Brain microvascular endothelial cell (primary cell): Measurements from ENCODE around the gene PEX5L.

Experiments
- DNase-seq: peaks from one replicate; pipeline ENCODE4 v3.0.0-alpha.2; 2020
- H3K27ac ChIP-seq: fragments of 250-450 bp; sonication (Bioruptor Pico); 2 replicates; pipeline ENCODE4 v1.5.1; 2020; ENCODE audit warnings: mild to moderate bottlenecking, moderate library complexity
- H3K27me3 ChIP-seq: fragments of 250-450 bp; sonication (Bioruptor Pico); replicated peaks from 2 replicates; pipeline ENCODE4 v1.5.1; 2020; ENCODE audit warnings: mild to moderate bottlenecking
- H3K36me3 ChIP-seq: fragments of 250-450 bp; sonication (Bioruptor Pico); replicated peaks from 2 replicates; pipeline ENCODE4 v1.5.1; 2020; ENCODE audit warnings: mild to moderate bottlenecking
- H3K4me3 ChIP-seq: 2 replicates; pipeline ENCODE4 v1.5.1; 2011; ENCODE audit warnings: low read depth, mild to moderate bottlenecking, control low read depth, low read length, moderate library complexity
- in situ Hi-C: cut with HindIII; loops from 2 replicates; pipeline ENCODE4 v1.10.0; 2017; ENCODE audit warnings: low sequenced_read_pairs, low pct_ligation_motif_present
- TF ChIP-seq, protein P1 (sequence below): IDR thresholded peaks from 2 replicates; pipeline ENCODE4 v1.5.1; 2011; ENCODE audit warnings: low read depth, mild to moderate bottlenecking, moderate library complexity, low read length, control low read depth, inconsistent platforms; ENCODE audit errors: missing control alignments

The PEX5L gene

GRCh38 chr3:179897231-179897630 lies 139.5 kb downstream of the PEX5L start:
- no peak overlapping the region for H3K4me3 ChIP-seq
- in situ Hi-C loops = no loop called here
- DNase-seq = no peak
- TF ChIP-seq, protein P1, sequence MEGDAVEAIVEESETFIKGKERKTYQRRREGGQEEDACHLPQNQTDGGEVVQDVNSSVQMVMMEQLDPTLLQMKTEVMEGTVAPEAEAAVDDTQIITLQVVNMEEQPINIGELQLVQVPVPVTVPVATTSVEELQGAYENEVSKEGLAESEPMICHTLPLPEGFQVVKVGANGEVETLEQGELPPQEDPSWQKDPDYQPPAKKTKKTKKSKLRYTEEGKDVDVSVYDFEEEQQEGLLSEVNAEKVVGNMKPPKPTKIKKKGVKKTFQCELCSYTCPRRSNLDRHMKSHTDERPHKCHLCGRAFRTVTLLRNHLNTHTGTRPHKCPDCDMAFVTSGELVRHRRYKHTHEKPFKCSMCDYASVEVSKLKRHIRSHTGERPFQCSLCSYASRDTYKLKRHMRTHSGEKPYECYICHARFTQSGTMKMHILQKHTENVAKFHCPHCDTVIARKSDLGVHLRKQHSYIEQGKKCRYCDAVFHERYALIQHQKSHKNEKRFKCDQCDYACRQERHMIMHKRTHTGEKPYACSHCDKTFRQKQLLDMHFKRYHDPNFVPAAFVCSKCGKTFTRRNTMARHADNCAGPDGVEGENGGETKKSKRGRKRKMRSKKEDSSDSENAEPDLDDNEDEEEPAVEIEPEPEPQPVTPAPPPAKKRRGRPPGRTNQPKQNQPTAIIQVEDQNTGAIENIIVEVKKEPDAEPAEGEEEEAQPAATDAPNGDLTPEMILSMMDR = no peak
- no peaks in the 10 kb centered on the region for H3K27me3 ChIP-seq
- H3K36me3 ChIP-seq = no peaks in the 10 kb centered on the region
- H3K27ac ChIP-seq = no peak overlapping the region

- DNase-seq = no peak
- Histone ChIP-seq H3K27ac (no peak overlapping the region), H3K27me3 (no peaks in the 10 kb centered on the region), H3K4me3 (no peak overlapping the region), H3K36me3 (no peaks in the 10 kb centered on the region)
- in situ Hi-C loops = no loop called here
- TF ChIP-seq, protein P1 = no peak
These were observed 140.2 kb downstream of the PEX5L start for GRCh38 chr3:179896507-179896906.

- Histone ChIP-seq H3K27ac (no peak overlapping the region), H3K27me3 (no peaks in the 10 kb centered on the region), H3K4me3 (no peak overlapping the region), H3K36me3 (no peaks in the 10 kb centered on the region)
- DNase-seq = no peak
- TF ChIP-seq, protein P1 = no peak
- in situ Hi-C loops = no loop called here
These were observed 141.4 kb downstream of the PEX5L start for GRCh38 chr3:179895330-179895729.

DNA sequence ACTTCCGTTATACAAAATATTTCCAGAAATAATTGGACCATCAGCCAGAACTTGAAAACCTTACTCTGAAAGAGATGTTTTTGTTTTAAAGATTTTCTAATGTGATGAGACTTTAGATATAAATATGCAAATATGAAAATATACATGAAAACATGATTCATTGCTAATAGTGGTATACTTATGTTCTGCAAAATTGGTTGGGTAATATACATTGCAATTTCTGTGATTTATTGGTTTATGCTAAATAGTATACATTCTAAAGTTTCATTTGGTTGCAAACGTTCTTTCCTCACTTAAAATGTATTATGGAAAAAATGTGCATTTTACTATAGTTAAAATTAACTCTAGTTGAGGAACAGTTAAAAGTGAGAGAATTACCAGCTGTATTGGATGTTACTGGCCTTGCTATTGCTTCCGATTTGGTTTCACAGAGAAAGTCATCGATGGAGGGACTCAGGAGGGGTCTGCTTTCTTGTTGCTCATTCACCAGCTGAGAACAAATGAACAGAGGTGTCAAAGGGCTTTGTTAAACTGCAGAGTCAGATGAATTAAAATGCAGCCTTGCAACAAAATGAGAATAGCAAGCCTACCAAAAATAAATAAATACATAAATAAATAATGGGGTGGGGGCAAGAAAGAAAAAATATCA lies 149.3 kb downstream of the PEX5L start:
- Histone ChIP-seq H3K27me3 (no peaks in the 10 kb centered on the region), H3K4me3 (no peak overlapping the region), H3K27ac (no peak overlapping the region), H3K36me3 (no peaks in the 10 kb centered on the region)
- DNase-seq = no peak
- in situ Hi-C loops = no loop called here
- TF ChIP-seq, protein P1 = no peak

GRCh38 chr3:179885950-179886349 lies 150.8 kb downstream of the PEX5L start:
- H3K36me3 ChIP-seq = no peaks in the 10 kb centered on the region
- H3K27ac ChIP-seq = no peak overlapping the region
- DNase-seq = no peak
- TF ChIP-seq, protein P1 = no peak
- H3K4me3 ChIP-seq = no peak overlapping the region
- no peaks in the 10 kb centered on the region for H3K27me3 ChIP-seq
- in situ Hi-C loops = no loop called here

DNA sequence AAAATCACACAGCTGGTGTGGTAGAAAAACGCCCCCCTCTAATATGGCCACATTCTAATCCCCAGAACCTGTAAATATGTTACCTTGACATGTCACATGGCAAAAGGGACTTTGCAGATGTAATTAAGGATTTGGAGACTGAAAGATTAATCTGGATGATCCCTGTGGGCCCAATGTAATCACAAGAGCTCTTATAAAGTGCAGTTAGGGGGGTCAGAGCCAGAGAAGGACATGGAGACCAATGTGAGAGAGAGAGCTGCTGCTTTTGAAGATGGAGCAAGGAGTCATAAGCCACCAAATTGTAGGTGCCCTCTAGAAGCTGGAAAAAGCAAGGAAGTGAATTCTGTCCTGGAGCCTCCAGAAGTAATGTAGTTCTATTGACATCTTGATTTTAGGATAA lies 152.6 kb downstream of the PEX5L start:
- Histone ChIP-seq H3K4me3 (no peak overlapping the region), H3K27ac (no peak overlapping the region), H3K27me3 (no peaks in the 10 kb centered on the region), H3K36me3 (no peaks in the 10 kb centered on the region)
- TF ChIP-seq, protein P1 = no peak
- in situ Hi-C loops = no loop called here
- DNase-seq = no peak
